ENCODE data around the gene WWOX. TPM values are rescaled to one million over a fixed set of nuclear protein-coding genes. Genes with fewer than 3 reads are reported as not detected.

Gene WWOX
- total RNA-seq, 1 experiment from 2014 or later, result 35.6 TPM

DNA sequence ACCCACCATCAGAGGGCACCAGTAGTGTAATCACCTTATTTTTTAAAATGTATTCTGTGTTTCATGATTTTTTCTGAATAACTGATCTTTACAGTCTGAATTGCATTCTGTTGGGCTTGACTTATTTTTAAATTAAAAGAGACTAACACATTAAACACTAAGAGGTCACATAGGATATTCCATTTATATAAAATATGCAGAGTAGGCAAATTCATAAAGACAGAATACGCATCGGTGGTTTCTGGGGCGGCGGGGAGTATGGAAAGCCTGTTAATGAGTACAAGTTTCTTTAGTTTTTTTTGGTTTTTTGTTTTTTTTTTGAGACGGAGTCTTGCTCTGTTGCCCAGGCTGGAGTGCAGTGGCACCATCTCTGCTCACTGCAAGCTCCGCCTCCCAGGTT is 366.3 kb downstream of the WWOX start:
- Histone ChIP-seq H3K27me3 (ENCODE audit: insufficient read depth, low read depth) (no peaks in the 10 kb centered on the region), H3F3A (ENCODE audit: insufficient read depth, low read depth) (peaks cover 4% of the 10 kb centered on the region; the same call in 1 of the 2 replicates), H3K4me1 (replicated peaks; ENCODE audit: insufficient read depth) (peaks cover 16% of the 10 kb centered on the region; the same call in 1 of the 2 replicates), H3K79me2 (ENCODE audit: low read depth) (no peaks in the 10 kb centered on the region), H3K9me3 (ENCODE audit: insufficient read depth, low read depth) (no peaks in the 10 kb centered on the region), H3K27ac (no peak overlapping the region), H3K4me3 (no peak overlapping the region), H3K36me3 (ENCODE audit: low read depth) (no peaks in the 10 kb centered on the region), H3K4me2 (no peak overlapping the region), H2AFZ (no peak overlapping the region), H3K9me2 (ENCODE audit: insufficient read depth) (no peaks in the 10 kb centered on the region; the same call in 1 of the 2 replicates), H4K20me1 (ENCODE audit: insufficient read depth) (no peaks in the 10 kb centered on the region)
- ChIA-PET CTCF (no interaction called here), POLR2A (ENCODE audit: unreplicated experiment) (no interaction called here)
- BruUV-seq (replicated peaks), result no TSS peak
- TF ChIP-seq, protein P1, sequence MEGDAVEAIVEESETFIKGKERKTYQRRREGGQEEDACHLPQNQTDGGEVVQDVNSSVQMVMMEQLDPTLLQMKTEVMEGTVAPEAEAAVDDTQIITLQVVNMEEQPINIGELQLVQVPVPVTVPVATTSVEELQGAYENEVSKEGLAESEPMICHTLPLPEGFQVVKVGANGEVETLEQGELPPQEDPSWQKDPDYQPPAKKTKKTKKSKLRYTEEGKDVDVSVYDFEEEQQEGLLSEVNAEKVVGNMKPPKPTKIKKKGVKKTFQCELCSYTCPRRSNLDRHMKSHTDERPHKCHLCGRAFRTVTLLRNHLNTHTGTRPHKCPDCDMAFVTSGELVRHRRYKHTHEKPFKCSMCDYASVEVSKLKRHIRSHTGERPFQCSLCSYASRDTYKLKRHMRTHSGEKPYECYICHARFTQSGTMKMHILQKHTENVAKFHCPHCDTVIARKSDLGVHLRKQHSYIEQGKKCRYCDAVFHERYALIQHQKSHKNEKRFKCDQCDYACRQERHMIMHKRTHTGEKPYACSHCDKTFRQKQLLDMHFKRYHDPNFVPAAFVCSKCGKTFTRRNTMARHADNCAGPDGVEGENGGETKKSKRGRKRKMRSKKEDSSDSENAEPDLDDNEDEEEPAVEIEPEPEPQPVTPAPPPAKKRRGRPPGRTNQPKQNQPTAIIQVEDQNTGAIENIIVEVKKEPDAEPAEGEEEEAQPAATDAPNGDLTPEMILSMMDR (conservative IDR thresholded peaks at IDR 0.05), result no peak
- TF ChIP-seq EZH2 (IDR thresholded peaks at IDR 0.05; ENCODE audit: low read depth), result no peak
- no peak for DNase-seq
- intact Hi-C loops (cut with micrococcal nuclease; ENCODE audit: unreplicated experiment), result no loop called here

DNA sequence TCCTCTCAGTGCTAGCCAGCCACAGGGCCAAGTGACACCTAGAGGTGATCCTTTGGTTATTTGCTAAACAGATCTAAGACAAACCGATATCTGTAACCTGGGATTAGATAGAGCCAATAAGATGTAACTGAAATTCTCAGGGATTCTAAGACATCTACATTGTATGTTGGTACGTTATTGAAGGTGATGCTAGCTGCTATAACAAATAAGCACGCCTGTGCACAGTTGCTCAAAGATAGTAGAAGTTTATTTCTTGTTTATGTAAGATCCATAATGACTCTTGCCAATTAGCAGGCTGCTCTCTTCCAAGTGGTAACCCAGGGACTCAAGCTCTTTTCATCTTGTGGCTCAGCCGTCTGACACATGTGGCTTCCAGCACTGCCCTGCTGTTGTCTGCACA is 370.3 kb downstream of the WWOX start:
- no peaks in the 10 kb centered on the region for H3K79me2 ChIP-seq (ENCODE audit: low read depth)
- H3K4me2 ChIP-seq, result no peak overlapping the region
- no peaks in the 10 kb centered on the region for H3K9me3 ChIP-seq (ENCODE audit: insufficient read depth, low read depth)
- intact Hi-C loops (cut with micrococcal nuclease; ENCODE audit: unreplicated experiment), result loop anchor here (10.0 kb wide), 1 partner anchor 1135 kb away; the partner anchor contains the start of gene MAF
- no peak for TF ChIP-seq EZH2 (IDR thresholded peaks at IDR 0.05; ENCODE audit: low read depth)
- TF ChIP-seq, protein P1 (conservative IDR thresholded peaks at IDR 0.05), result no peak
- CTCF ChIA-PET, result no interaction called here
- H3F3A ChIP-seq (ENCODE audit: insufficient read depth, low read depth), result no peaks in the 10 kb centered on the region
- H3K36me3 ChIP-seq (ENCODE audit: low read depth), result no peaks in the 10 kb centered on the region
- no peak for DNase-seq
- H3K4me3 ChIP-seq, result no peak overlapping the region
- H3K27ac ChIP-seq, result no peak overlapping the region
- H2AFZ ChIP-seq, result no peak overlapping the region
- no peaks in the 10 kb centered on the region for H3K27me3 ChIP-seq (ENCODE audit: insufficient read depth, low read depth)
- no peaks in the 10 kb centered on the region; the same call in 1 of the 2 replicates for H3K9me2 ChIP-seq (ENCODE audit: insufficient read depth)
- POLR2A ChIA-PET (ENCODE audit: unreplicated experiment), result no interaction called here
- BruUV-seq (replicated peaks), result no TSS peak
- no peaks in the 10 kb centered on the region; the same call in 1 of the 2 replicates for H4K20me1 ChIP-seq (ENCODE audit: insufficient read depth)
- no peaks in the 10 kb centered on the region for H3K4me1 ChIP-seq (replicated peaks; ENCODE audit: insufficient read depth)

DNA sequence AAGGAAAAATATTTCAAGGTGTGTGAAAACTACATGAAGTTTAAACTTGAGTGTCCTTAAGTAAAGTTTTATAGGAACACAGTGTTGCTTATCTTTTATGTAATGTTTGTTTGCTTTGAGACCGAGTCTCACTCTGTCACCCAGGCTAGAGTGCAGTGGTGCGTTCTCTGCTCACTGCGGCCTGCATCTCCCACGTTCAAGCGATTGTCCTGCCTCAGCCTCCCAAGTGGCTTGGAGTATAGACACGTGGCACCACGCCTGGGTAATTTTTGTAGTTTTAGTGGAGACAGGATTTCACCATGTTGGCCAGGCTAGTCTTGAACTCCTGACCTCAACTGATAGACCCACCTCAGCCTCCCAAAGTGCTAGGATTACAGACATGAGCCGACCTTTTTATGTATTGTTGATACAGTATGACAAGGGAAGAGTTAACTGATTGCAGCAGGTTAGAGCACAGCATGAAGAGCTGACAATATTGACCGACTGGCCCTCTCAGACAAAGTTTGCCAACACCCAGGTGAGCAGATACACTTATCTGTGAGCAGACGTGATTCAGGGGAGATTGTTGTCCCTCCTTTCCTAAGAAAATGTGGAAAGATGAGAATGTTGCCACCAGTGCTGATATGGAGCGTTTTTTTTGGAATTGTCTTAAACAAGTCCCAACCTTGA is 373.7 kb downstream of the WWOX start:
- Histone ChIP-seq H3K4me3 (no peak overlapping the region), H3K27ac (no peak overlapping the region), H2AFZ (no peak overlapping the region), H3K9me2 (ENCODE audit: insufficient read depth) (no peaks in the 10 kb centered on the region), H3K79me2 (ENCODE audit: low read depth) (no peaks in the 10 kb centered on the region), H3F3A (ENCODE audit: insufficient read depth, low read depth) (no peaks in the 10 kb centered on the region), H3K4me2 (no peak overlapping the region), H3K9me3 (ENCODE audit: insufficient read depth, low read depth) (no peaks in the 10 kb centered on the region), H4K20me1 (ENCODE audit: insufficient read depth) (no peaks in the 10 kb centered on the region; the same call in 1 of the 2 replicates), H3K27me3 (ENCODE audit: insufficient read depth, low read depth) (no peaks in the 10 kb centered on the region), H3K36me3 (ENCODE audit: low read depth) (no peaks in the 10 kb centered on the region), H3K4me1 (replicated peaks; ENCODE audit: insufficient read depth) (no peaks in the 10 kb centered on the region)
- no peak for DNase-seq
- CTCF ChIA-PET, result no interaction called here
- BruUV-seq (replicated peaks), result no TSS peak
- TF ChIP-seq, protein P1 (conservative IDR thresholded peaks at IDR 0.05), result no peak
- TF ChIP-seq EZH2 (IDR thresholded peaks at IDR 0.05; ENCODE audit: low read depth), result no peak
- intact Hi-C loops (cut with micrococcal nuclease; ENCODE audit: unreplicated experiment), result loop anchor here (10.0 kb wide), 1 partner anchor 1132 kb away; the partner anchor contains the start of gene MAF
- POLR2A ChIA-PET (ENCODE audit: unreplicated experiment), result no interaction called here

All from PC-9 (cell line).